HepG2 (cell line): ENCODE results near the gene PSMB11. TPM values are rescaled to one million over a fixed set of nuclear protein-coding genes. Genes with fewer than 3 reads are reported as not detected.
A peak's percentile ranks its signal among the peaks of the same experiment; 100 is the strongest.

Experiments
- ATAC-seq: fragments of 200-7000 bp; cut with Tn5 transposase; 3 replicates; pipeline ENCODE4 v1.9.1; 2020; ENCODE audit warnings: mild to moderate bottlenecking, moderate library complexity
- BruUV-seq: library from RNA; stranded (reverse); fragments of 400-500 nt; replicated peaks from 2 replicates; lab custom pipeline; 2021; lab: Mats Ljungman, UMichigan
- CTCF ChIA-PET: fragments of 300-600 bp; formaldehyde crosslinking; extraction: SDS; loops from one replicate; lab custom pipeline; 2021; ENCODE audit warnings: low total read pairs, inconsistent platforms, low intra/inter-chr PET ratio; lab: Yijun Ruan, JAX
- POLR2A ChIA-PET: fragments of 350-600 bp; sonication (Branson Sonifier 250); formaldehyde crosslinking; loops from one replicate; lab custom pipeline; 2020; ENCODE audit warnings: antibody characterized with exemption, inconsistent platforms; lab: Yijun Ruan, JAX
- DNase-seq: peaks from one replicate; pipeline ENCODE4 v3.0.0-alpha.2; 2015; ENCODE audit warnings: low spot score
- FAIRE-seq: peaks from 3 replicates; lab custom pipeline; 2011; peaks lifted over from hg19 to GRCh38; lab: Jason Lieb, UNC
- H2AFZ ChIP-seq: one replicate; pipeline ENCODE4 v1.6.1; 2011; ENCODE audit warnings: low read length, inconsistent platforms
- H3K27ac ChIP-seq: fragments of 300-600 bp; 3 replicates; pipeline ENCODE4 v1.8.0; 2011; ENCODE audit warnings: mixed run types, mild to moderate bottlenecking, mixed read lengths, low read length, inconsistent platforms; ENCODE audit not compliant: insufficient read depth; ENCODE audit errors: extremely low read length
- H3K27me3 ChIP-seq, 2 experiments: fragments of 200-600 bp in 1 of 2; 2 replicates in 1 of 2; 3 replicates in 1 of 2; pipeline versions ENCODE4 v1.6.0 to v1.8.0; 2011; ENCODE audit warnings: low read length in 2 of 2, mild to moderate bottlenecking in 2 of 2, moderate library complexity in 2 of 2, inconsistent platforms in 1 of 2; ENCODE audit not compliant: insufficient read depth in 2 of 2, control insufficient read depth in 1 of 2
- H3K36me3 ChIP-seq, 2 experiments: fragments of 200-600 bp in 1 of 2; replicated peaks in 1 of 2; 2 replicates in 1 of 2; 3 replicates in 1 of 2; pipeline versions ENCODE4 v1.5.1 to v1.8.0; 2011; ENCODE audit warnings: low read length in 2 of 2, inconsistent platforms in 1 of 2; ENCODE audit not compliant: insufficient read depth in 2 of 2, control insufficient read depth in 1 of 2
- H3K4me1 ChIP-seq: 2 replicates; pipeline ENCODE4 v1.5.1; 2012; ENCODE audit warnings: low read length, inconsistent platforms; ENCODE audit not compliant: insufficient read depth
- H3K4me2 ChIP-seq: 2 replicates; pipeline ENCODE4 v1.6.0; 2011; ENCODE audit warnings: low read depth, low read length, inconsistent platforms
- H3K4me3 ChIP-seq, 3 experiments: fragments of 200-600 bp in 1 of 3; sonication (generic), shearing (Covaris generic) in 1 of 3; replicated peaks in 1 of 3; 2 replicates each; pipeline ENCODE4 v1.5.1; 2011 to 2016; ENCODE audit warnings: low read length in 3 of 3, inconsistent platforms in 2 of 3, low read depth in 2 of 3, mild to moderate bottlenecking in 2 of 3, control low read depth in 1 of 3, mixed read lengths in 1 of 3; ENCODE audit not compliant: insufficient read depth in 1 of 3
- H3K79me2 ChIP-seq: one replicate; pipeline ENCODE4 v1.6.1; 2011; ENCODE audit warnings: low read length, inconsistent platforms; ENCODE audit not compliant: insufficient read depth
- H3K9ac ChIP-seq: 2 replicates; pipeline ENCODE4 v1.6.0; 2011; ENCODE audit warnings: mild to moderate bottlenecking, low read depth, low read length, inconsistent platforms; ENCODE audit not compliant: insufficient read depth
- H3K9me3 ChIP-seq: 2 replicates; pipeline ENCODE4 v1.5.1; 2012; ENCODE audit warnings: mild to moderate bottlenecking, low read length
- H4K20me1 ChIP-seq: 2 replicates; pipeline ENCODE4 v1.6.0; 2011; ENCODE audit warnings: inconsistent platforms, mild to moderate bottlenecking, low read length, moderate library complexity; ENCODE audit not compliant: insufficient read depth
- KDM6A ChIP-seq: IDR thresholded peaks from 2 replicates; pipeline ENCODE4 v1.6.1; 2016; ENCODE audit warnings: low read depth
- NBN ChIP-seq: fragments of 450-650 bp; conservative IDR thresholded peaks from 2 replicates; pipeline ENCODE4 v1.6.1; 2017
- PRMT3 ChIP-seq: sonication (generic); formaldehyde crosslinking; IDR thresholded peaks from 2 replicates; pipeline ENCODE4 v1.8.1; 2022; ENCODE audit warnings: low read depth, mild to moderate bottlenecking, moderate library complexity, missing genetic modification reagents, borderline replicate concordance
- SMAD3 ChIP-seq: sonication (generic); formaldehyde crosslinking; IDR thresholded peaks from 2 replicates; pipeline ENCODE4 v1.4.0; 2020; ENCODE audit warnings: missing genetic modification reagents
- SYNCRIP ChIP-seq: fragments of 200-400 bp; formaldehyde crosslinking; IDR thresholded peaks from 2 replicates; pipeline ENCODE4 v1.6.1; 2018; ENCODE audit warnings: mild to moderate bottlenecking, low read depth, low read length; ENCODE audit not compliant: insufficient read depth
- TCF12 ChIP-seq, 2 experiments: fragments of 450-650 bp in 1 of 2; sonication (generic) in 1 of 2; formaldehyde crosslinking in 1 of 2; IDR thresholded peaks; 2 replicates each; pipeline versions ENCODE4 v1.6.1 to v1.8.0; 2017 to 2022; ENCODE audit warnings: antibody characterized with exemption in 1 of 2, mild to moderate bottlenecking in 1 of 2, missing genetic modification reagents in 1 of 2, moderate library complexity in 1 of 2
- ZNF253 ChIP-seq: sonication (generic); formaldehyde crosslinking; IDR thresholded peaks from 2 replicates; pipeline ENCODE4 v1.8.0; 2022; ENCODE audit warnings: mild to moderate bottlenecking, missing genetic modification reagents, borderline replicate concordance
- ZSCAN22 ChIP-seq: sonication (generic); formaldehyde crosslinking; IDR thresholded peaks from 2 replicates; pipeline ENCODE4 v1.4.0; 2020; ENCODE audit warnings: mild to moderate bottlenecking, missing genetic modification reagents
- WGBS: methylation state at CpG from one replicate; pipeline ENCODE4 v1.1.6; 2017; ENCODE audit warnings: low lambda C conversion rate; 5-methylcytosine and 5-hydroxymethylcytosine counted together
- in situ Hi-C: cut with HindIII; loops from 2 replicates; pipeline ENCODE4 v1.10.0; 2017; ENCODE audit warnings: low pct_unique_long_range_greater_than_20kb; ENCODE audit not compliant: extremely low pct_ligation_motif_present
- intact Hi-C: fragments of 100-400 bp; cut with micrococcal nuclease; formaldehyde crosslinking; loops from one replicate; pipeline ENCODE4 v1.10.0; 2022; ENCODE audit not compliant: unreplicated experiment
- polyA plus RNA-seq, 8 experiments: library from polyadenylated mRNA; depleted of rRNA in 3 of 8; stranded (reverse) in 7 of 8; unstranded in 1 of 8; fragments of >200 nt; fragmentation: Illumina TruSeq in 4 of 8; extraction: Trizol in 4 of 8; gene quantifications; 2 replicates each; pipeline versions ENCODE4 v1.2.1 to v1.2.3, GENCODE V29; 2011 to 2016; ENCODE audit warnings: low read depth in 4 of 8, missing spikeins in 1 of 8, mixed read lengths in 1 of 8; ENCODE audit not compliant: insufficient read depth in 1 of 8
- total RNA-seq, 5 experiments: library from RNA; depleted of rRNA; stranded (reverse); fragments of >200 nt; fragmentation: Illumina TruSeq; extraction: Trizol; gene quantifications; 2 replicates each; pipeline ENCODE4 v1.2.3, GENCODE V29; 2016; ENCODE audit warnings: low read depth in 1 of 5
- TF ChIP-seq, protein P1 (sequence below): sonication (generic); formaldehyde crosslinking; IDR thresholded peaks from 2 replicates; pipeline ENCODE4 v1.5.0; 2020; ENCODE audit warnings: missing genetic modification reagents, mild to moderate bottlenecking, borderline replicate concordance
- TF ChIP-seq, protein P2 (sequence below): sonication (generic); formaldehyde crosslinking; IDR thresholded peaks from 2 replicates; pipeline ENCODE4 v1.4.0; 2020; ENCODE audit warnings: missing genetic modification reagents
- TF ChIP-seq, protein P3 (sequence below): sonication (generic); formaldehyde crosslinking; IDR thresholded peaks from 2 replicates; pipeline ENCODE4 v1.4.0; 2020; ENCODE audit warnings: missing genetic modification reagents

Gene PSMB11
- total and polyA plus RNA-seq, 2 of the 13 experiments (the other 11 are each of a cell fraction or from before 2014, with no cell fraction given), result not detected

DNA sequence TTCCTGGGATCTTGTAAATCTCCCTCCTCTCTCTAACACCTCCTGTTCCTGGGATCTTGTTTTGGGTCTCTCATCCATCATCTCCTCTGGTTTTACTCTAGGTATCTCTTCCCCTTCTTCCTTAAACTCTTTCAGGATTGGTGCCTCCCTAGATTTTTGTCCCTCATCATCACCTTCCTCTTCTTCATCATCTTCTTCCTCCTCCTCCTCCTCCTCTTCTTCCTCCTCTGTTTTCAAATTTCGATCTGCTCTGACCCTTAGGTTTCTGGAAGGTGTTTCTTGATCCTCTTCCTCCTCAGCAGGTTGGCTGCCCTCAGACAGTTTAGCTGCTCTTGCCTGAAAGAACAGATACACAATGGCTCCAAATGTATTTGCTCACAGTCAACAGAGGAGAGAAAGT, 38.5 kb downstream of the PSMB11 start:
- in situ Hi-C loops, result no loop called here
- no peaks in the 10 kb centered on the region for H3K79me2 ChIP-seq
- no peak overlapping the region for H2AFZ ChIP-seq
- peaks cover 11% of the 10 kb centered on the region; the same call in 1 of the 2 replicates for H4K20me1 ChIP-seq
- no peak overlapping the region for H3K4me2 ChIP-seq
- WGBS, result 96% methylated on average over 1 of the region's 1 CpG
- no peak overlapping the region for H3K27ac ChIP-seq
- FAIRE-seq, result no peak
- H3K4me3 ChIP-seq, result no peak overlapping the region
- no peak for TF ChIP-seq SMAD3 (CRISPR knock-in tag)
- no peak for TF ChIP-seq ZNF253 (CRISPR knock-in tag)
- TF ChIP-seq NBN, result 0 out of 2 replicates have a peak, but pooled peaks have one; percentile 54
- TF ChIP-seq, all 625 proteins: peak for 1
- no peak for ATAC-seq
- Histone ChIP-seq H3K9ac (no peak overlapping the region), H3K9me3 (no peaks in the 10 kb centered on the region), H3K4me1 (no peaks in the 10 kb centered on the region), H3K36me3 (peaks cover 66 to 98% of the 10 kb centered on the region in 2 experiments), H3K27me3 (no peaks in the 10 kb centered on the region)
- CTCF ChIA-PET, result interaction anchor here (4.1 kb wide), 1 partner anchor 12 kb away, joined by 20 read pairs; no protein-coding TSS in a partner anchor
- no TSS peak for BruUV-seq
- intact Hi-C loops, result no loop called here
- POLR2A ChIA-PET, result interaction anchor here (2.5 to 5.8 kb wide), 3 partner anchors 9 to 241 kb away, joined by 6 to 85 read pairs (median 20); partner anchors contain the start of genes ACIN1, C14orf119 and PABPN1
- DNase-seq, result no peak

DNA sequence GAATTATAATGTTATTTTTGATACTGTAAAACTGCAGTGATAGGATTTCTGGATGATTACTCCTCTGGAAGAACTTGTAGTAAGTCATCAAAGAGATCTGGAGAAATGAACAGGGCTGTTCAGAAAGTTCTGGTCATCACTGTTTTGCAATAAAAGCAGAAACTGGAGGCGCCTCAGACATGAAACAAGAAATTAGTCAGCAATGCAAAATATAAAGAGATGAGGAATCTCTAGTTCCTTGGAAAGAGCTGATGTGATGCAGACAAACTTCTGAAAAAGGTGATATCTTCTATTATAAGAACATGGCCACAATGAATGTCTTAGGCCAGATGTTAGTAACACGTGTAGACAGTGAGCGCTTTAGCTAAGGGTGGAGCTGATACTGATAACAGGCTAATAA, 43.4 kb downstream of the PSMB11 start:
- FAIRE-seq (no peak), ATAC-seq (no peak), DNase-seq (no peak)
- no peaks in the 10 kb centered on the region for H3K4me1 ChIP-seq
- peaks cover 10% of the 10 kb centered on the region for H3K79me2 ChIP-seq
- intact Hi-C loops, result no loop called here
- BruUV-seq, result no TSS peak
- no peak overlapping the region for H3K4me3 ChIP-seq
- H2AFZ ChIP-seq, result no peak overlapping the region
- CTCF ChIA-PET, result no interaction called here
- no peak overlapping the region for H3K27ac ChIP-seq
- in situ Hi-C loops, result no loop called here
- no peak overlapping the region for H3K4me2 ChIP-seq
- H3K9me3 ChIP-seq, result no peaks in the 10 kb centered on the region
- no peak overlapping the region for H3K9ac ChIP-seq
- H3K36me3 ChIP-seq, result peaks cover 52 to 98% of the 10 kb centered on the region in 2 experiments
- peaks cover 5% of the 10 kb centered on the region; the same call in 1 of the 2 replicates for H4K20me1 ChIP-seq
- POLR2A ChIA-PET, result interaction anchor here (1.8 to 5.2 kb wide), 2 partner anchors 10 to 13 kb away, joined by 7 to 51 read pairs; partner anchors contain the start of genes ACIN1 and C14orf119
- H3K27me3 ChIP-seq, result no peaks in the 10 kb centered on the region
- 95% methylated on average over 3 of the region's 3 CpGs for WGBS
- TF ChIP-seq, protein P1, sequence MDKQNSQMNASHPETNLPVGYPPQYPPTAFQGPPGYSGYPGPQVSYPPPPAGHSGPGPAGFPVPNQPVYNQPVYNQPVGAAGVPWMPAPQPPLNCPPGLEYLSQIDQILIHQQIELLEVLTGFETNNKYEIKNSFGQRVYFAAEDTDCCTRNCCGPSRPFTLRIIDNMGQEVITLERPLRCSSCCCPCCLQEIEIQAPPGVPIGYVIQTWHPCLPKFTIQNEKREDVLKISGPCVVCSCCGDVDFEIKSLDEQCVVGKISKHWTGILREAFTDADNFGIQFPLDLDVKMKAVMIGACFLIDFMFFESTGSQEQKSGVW (CRISPR knock-in tag), result no peak
- no peak for TF ChIP-seq TCF12 (IDR thresholded peaks at IDR 0.05)
- TF ChIP-seq TCF12 (CRISPR knock-in tag; IDR thresholded peaks at IDR 0.05), result no peak
- no peak for TF ChIP-seq KDM6A (CRISPR knock-in tag)
- TF ChIP-seq, protein P2, sequence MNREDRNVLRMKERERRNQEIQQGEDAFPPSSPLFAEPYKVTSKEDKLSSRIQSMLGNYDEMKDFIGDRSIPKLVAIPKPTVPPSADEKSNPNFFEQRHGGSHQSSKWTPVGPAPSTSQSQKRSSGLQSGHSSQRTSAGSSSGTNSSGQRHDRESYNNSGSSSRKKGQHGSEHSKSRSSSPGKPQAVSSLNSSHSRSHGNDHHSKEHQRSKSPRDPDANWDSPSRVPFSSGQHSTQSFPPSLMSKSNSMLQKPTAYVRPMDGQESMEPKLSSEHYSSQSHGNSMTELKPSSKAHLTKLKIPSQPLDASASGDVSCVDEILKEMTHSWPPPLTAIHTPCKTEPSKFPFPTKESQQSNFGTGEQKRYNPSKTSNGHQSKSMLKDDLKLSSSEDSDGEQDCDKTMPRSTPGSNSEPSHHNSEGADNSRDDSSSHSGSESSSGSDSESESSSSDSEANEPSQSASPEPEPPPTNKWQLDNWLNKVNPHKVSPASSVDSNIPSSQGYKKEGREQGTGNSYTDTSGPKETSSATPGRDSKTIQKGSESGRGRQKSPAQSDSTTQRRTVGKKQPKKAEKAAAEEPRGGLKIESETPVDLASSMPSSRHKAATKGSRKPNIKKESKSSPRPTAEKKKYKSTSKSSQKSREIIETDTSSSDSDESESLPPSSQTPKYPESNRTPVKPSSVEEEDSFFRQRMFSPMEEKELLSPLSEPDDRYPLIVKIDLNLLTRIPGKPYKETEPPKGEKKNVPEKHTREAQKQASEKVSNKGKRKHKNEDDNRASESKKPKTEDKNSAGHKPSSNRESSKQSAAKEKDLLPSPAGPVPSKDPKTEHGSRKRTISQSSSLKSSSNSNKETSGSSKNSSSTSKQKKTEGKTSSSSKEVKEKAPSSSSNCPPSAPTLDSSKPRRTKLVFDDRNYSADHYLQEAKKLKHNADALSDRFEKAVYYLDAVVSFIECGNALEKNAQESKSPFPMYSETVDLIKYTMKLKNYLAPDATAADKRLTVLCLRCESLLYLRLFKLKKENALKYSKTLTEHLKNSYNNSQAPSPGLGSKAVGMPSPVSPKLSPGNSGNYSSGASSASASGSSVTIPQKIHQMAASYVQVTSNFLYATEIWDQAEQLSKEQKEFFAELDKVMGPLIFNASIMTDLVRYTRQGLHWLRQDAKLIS (CRISPR knock-in tag), result no peak
- no peak for TF ChIP-seq PRMT3 (CRISPR knock-in tag)
- TF ChIP-seq ZSCAN22 (CRISPR knock-in tag), result no peak
- TF ChIP-seq SYNCRIP, result no peak
- TF ChIP-seq, protein P3, sequence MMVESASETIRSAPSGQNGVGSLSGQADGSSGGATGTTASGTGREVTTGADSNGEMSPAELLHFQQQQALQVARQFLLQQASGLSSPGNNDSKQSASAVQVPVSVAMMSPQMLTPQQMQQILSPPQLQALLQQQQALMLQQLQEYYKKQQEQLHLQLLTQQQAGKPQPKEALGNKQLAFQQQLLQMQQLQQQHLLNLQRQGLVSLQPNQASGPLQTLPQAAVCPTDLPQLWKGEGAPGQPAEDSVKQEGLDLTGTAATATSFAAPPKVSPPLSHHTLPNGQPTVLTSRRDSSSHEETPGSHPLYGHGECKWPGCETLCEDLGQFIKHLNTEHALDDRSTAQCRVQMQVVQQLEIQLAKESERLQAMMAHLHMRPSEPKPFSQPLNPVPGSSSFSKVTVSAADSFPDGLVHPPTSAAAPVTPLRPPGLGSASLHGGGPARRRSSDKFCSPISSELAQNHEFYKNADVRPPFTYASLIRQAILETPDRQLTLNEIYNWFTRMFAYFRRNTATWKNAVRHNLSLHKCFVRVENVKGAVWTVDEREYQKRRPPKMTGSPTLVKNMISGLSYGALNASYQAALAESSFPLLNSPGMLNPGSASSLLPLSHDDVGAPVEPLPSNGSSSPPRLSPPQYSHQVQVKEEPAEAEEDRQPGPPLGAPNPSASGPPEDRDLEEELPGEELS, result no peak
